ENCODE measurements around the gene LLGL2.

Gene LLGL2

DNA sequence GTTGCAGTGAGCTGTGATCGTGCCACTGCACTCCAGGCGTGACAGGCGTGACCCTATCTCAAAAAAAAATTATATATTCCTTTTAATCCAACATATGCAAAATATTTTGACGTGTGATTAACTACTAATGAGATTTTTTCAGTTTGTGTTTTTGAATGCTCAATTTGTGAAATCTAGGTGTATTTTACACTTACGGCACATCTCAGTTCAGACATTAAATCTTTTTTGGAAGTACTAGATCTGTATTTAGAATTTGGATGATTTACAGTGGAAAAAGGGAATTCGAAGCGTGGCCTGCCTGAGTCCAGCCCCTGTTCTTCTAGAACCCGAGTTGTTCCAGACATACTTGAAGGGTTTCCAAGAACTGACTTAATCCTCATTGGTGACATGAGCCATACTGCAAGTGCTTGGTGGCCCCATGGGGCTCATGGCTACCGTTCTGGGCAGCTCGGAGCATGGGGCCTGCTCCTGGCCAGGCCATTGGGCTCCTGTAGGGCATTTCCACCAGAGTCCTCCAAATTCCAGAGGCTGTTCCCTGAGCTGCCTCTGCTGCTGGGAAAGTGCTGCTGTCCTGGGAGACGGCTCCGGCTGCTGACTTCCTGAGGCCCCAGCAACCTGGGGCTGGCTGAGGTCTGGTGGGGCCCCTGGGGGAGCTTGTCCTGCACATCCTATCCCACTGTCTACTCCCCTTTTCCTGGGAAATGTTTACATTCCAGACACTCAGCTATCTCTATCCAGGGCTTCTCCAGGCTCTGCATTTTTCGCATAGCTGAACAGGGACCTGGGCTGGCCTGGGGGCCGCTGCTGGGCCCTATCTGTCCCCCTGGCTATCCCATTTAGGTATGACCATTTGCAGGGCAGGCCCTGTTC lies 27.2 kb downstream of the LLGL2 start:
- DNase-seq: no peak

DNA sequence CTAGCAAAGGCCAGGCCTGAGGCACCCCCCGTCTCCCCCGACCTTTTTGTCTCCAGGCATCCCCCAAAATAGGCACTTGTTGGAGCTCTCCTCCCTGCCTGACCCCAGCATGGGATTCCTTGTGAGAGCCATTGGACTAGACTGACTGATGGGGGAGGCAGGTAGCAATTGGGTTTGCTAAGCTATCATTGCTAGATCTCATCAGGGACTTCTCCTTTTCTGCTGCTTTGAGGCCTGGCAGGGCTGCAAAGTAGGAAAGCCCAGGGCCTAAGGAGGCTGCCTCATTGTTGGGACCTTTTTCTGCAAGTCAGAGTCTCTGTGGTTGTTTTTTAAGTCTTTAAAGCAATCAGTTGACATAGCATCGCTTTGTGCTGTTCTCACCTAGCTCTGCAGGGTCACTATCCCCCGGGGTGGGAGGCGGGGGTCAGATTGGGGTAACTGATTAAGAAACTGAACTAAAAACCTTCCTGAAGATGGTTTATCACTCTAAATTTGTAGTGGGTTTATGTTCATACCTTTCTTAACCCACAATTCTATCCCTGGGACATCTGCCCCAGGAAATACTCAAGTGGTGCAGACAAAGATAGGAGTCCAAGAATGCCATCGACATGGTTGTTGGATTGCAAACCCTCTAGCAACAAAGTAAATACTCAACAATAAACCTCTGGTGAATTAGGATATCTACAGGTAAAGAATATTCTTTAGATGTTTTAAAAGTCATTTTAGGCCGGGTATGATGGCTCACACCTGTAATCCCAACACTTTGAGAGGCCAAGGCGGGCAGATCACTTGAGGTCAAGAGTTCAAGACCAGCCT lies 28.0 kb downstream of the LLGL2 start:
- peak; percentile 36 for DNase-seq

DNA sequence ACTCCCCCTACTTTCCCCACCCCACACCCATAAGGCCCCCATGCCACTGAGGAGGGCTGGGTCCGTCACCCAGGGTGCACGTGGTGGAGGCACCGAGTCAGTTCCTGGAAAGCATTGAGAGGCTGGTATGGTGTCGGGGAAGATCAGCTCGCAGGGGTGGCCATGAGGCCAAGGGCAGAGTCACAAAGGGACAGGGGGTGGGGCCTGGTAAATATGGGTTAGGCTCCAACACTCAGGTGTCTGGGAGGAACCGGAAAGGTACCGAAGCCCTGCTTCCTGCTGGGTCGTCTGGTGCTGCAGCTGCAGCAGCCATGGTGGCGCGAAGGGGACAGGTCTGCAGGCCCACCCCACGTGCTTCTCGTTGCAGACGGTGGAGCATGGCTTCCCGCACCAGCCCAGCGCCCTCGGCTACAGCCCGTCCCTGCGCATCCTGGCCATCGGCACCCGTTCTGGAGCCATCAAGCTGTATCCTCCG lies 30.2 kb downstream of the LLGL2 start:
- DNase-seq: no peak

DNA sequence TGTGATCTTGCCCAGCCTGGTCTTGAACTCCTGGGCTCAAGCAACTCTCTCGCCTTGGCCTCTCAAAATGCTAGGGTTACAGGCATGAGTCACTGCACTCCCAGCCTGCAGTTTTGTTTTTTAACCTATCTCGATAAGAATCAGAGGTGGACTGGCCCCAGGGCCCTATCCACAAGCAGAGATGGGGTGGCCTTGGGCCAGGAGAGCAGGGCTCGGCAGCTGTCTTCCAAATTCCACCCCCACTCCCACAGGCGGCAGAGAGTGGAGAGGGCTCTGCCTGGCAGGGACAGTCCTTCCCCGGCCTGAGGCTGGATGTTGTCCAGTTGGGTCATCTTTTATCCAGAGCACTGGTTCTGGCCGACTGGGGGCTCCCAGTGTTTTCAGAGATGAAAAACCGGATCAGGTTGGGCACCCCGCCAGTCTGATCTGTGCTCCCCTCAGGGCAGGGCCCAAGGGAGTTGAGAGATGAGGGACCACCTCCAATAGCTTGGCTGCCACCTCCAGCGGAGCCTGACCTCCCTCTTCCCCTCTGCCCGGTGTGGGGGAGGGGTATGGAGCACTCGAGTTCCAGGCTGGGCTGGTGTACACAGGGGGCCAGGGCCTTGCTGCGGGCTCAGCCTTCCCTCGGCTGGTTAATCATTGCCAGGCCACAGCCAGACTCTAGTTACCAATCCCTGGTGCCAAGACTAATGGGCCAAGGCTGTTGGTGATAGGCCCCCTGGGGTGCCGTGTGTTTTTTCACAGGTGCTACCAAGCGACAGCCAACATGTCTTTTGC lies 31.8 kb downstream of the LLGL2 start:
- no peak for DNase-seq

DNA sequence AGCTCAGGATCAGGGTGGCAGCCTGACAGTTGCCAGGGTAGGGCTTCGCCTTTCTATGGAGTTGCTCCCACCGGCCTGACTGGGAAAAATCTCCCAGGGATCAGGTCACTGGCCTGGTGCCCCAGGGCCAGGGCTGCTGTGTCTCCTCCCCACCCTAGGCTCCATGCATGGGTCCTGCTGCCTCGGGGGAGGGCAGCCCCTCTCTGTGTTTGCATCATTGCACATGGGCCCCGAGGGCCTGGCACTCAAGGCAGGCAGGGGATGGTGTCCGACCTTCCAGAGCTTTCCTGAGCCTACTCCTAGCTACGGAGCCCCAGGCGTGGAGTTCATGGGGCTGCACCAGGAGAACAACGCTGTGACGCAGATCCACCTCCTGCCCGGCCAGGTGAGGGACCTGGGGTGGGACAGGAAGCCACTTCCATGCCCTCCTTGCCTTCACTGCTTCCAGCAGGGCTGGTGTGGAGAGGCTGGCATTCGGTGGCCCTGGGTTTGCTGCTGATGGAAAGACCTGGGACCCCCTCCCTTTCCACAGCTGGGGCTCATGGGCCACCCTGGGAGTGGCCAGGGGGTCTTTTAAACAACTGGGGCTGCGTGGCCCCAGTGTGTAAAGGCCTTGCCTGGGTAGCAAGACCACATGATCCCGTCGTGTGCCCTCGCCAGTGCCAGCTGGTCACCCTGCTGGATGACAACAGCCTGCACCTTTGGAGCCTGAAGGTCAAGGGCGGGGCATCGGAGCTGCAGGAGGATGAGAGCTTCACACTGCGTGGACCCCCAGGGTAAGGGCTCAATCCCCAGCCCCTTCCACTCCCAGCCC lies 32.6 kb downstream of the LLGL2 start:
- DNase-seq: no peak

DNA sequence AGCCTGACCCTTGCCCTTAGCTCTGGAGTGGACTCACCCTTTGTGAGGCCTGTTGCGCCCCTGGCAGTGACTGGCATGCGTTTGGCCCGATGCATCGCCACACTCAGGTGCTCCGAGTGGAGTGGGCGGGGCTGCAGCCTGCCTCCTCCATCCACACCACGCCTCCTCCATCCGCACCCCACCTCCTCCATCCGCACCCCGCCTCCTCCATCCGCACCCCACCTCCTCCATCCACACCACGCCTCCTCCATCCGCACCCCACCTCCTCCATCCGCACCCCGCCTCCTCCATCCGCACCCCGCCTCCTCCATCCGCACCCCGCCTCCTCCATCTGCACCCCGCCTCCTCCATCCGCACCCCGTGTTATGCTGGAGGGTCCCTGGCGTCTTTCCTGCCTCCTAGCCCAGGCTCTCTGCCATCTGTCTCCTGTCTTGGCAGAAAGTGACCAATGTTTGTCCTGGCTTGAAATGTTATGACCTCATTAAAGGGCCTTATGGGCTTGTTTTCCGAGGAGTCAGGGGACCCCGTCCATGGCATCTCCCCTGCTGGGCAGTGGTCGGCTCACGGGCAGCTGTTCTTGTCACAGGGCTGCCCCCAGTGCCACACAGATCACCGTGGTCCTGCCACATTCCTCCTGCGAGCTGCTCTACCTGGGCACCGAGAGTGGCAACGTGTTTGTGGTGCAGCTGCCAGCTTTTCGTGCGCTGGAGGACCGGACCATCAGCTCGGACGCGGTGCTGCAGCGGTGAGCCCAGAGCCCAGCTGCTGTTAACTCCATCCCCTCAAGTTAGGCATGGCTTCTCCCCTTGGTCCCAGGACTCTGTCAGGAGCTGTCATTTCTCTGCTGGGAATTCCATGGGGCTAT lies 33.4 kb downstream of the LLGL2 start:
- no peak for DNase-seq

DNA sequence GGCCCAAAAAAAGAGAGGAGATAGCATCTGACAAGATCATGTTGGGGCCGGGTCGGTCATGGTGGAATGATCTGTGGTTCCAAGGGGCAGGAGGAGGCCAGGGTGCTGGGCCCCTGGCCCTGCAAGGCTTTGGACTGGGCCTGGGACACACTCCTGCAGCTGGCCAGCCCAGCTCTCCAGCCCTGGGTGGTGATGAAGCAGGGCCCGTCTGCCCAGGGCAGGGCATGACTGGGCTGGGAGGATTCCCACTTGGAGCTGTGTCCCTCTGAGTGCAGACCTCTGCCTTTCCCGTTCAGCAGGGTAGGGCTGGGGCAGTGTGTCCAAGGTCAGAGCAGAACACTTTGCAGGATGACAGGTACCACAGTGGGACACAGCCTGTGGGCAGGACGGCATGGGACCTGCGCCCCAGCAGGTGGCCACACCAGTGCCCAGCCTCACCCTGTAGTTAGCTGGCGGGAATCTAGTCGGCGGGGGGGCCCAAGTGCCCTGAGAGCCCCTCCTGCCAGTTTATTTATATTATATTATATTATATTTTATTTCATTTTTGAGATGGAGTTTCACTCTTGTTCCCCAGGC lies 34.5 kb downstream of the LLGL2 start:
- DNase-seq: no peak

DNA sequence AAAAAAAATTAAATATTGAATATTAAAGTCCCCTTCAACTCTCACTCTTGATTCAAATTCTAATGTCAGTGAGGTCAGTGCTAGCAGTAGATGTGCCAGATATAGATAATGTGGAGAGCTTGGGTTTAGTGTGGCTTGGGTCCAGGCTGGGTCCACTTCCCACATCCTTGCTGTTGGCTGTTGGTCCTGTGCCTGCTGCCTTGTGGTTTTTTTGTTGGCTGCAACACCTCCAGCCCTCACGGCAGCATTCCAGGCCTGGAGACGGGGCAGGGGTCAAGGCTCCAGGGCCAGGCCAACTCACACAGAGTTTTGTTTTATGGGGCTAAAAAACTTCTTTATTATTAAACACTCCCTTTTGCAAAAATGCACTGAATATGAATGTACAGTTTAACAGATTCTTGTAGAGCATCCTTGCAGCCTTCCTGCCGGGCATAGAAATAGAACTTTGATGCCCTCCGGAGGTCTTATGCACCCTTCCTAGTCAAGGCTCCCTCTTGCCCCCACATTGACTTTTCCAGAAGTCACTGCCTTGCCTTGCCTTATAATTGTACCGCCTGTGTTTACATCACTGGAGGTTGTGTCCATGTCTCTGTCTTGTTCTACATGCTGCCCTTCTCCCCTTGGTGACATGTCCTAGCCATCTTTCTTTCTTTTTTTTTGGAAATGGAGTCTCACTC lies 36.6 kb downstream of the LLGL2 start:
- DNase-seq: no peak

DNA sequence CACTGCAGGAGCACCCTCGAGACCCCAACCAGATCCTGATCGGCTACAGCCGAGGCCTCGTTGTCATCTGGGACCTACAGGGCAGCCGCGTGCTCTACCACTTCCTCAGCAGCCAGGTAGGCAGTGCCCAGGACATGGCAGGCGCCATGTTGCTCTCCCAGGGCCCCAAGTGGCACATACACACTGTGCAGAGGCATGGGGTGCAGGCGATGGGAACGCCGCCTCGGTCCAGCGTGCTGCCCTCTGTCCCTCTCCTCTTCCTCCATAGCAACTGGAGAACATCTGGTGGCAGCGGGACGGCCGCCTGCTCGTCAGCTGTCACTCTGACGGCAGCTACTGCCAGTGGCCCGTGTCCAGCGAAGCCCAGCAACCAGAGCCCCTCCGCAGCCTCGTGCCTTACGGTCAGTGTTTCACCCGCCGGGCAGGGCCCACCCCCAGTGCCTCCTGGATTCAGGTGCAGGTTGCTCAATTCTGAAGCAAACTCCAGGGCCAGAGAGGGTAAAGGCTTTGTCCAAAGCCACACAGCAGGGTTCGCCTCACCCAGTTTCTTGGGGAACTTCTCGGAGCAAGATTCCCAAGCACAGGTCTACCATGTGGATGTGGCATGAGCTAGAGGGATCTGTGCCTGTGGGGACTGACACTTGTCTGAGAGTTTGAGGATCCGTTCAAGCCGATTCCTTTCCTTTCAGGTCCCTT lies 37.7 kb downstream of the LLGL2 start:
- DNase-seq: no peak

DNA sequence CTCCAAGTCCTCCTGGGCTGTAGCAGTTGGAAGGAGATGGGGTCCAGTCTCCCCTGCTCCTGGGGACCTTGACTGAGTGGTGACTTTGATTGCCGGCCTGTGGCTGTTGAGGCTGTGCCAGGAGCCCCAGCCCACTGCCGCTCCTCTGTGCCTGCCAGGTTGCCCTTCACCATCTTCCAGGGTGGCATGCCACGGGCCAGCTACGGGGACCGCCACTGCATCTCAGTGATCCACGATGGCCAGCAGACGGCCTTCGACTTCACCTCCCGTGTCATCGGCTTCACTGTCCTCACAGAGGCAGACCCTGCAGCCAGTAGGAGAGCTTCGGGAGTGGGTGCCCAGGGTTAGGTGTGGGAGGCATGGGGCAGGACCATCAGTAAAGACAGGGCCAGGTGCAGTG lies 38.7 kb downstream of the LLGL2 start:
- DNase-seq: no peak

DNA sequence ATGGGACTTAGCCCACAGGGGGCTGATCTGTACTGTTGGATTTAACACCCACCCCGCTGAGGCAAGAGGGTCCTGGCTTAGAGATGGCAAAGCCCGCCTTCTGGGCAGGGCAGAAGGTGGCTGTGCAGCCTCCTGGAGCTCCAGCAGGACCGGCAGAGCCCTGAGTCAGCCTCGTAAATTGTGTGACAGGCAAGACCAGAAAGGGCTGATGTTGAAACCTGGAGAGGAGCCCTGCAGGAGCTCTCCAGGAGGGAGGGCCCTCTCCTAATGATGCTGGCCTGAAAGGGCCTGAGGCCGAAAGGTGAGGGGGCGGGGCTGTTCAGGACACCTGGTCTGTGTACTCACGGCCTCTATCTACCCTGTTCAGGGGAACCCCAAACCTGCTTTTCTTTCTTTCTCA lies 39.6 kb downstream of the LLGL2 start:
- no peak for DNase-seq

DNA sequence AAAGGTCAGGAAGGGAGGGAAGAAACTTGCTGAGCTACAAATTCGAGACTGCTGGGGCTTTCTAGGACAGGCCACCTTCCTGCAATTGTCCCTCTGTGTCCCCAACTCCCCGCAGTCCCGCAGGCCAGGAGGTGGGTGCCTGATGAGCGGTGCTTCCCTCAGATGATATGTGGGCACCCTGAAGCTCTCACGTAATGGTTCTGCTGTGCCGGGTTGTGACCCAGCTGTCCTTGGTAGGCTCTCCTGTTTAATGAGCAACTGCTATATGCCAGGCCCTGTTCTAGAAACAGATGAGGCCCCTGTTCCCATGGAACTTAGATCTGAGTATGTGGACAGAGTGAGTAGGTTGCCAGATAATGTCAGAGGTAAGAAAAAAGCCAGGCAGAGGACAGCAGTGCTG lies 40.1 kb downstream of the LLGL2 start:
- DNase-seq: no peak

DNA sequence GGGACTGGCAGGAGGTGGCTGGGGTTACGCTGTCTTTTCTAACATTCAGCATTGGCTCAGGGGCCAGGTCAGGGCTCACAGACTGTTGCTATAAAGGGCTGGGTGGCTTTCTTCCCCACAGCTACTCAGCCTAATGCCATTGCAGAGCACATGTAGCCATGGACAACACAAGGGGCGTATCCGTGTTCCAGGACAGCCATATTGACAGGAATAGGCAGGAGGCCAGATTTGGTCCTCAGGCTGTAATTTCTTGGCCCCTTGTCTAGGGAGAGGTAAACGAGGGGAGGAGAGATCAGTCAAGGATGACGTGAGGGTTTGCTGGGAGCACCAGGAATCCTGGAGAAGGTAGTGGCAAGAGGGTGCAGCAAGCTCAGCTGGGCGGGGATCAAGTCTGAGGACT lies 40.9 kb downstream of the LLGL2 start:
- DNase-seq: no peak

DNA sequence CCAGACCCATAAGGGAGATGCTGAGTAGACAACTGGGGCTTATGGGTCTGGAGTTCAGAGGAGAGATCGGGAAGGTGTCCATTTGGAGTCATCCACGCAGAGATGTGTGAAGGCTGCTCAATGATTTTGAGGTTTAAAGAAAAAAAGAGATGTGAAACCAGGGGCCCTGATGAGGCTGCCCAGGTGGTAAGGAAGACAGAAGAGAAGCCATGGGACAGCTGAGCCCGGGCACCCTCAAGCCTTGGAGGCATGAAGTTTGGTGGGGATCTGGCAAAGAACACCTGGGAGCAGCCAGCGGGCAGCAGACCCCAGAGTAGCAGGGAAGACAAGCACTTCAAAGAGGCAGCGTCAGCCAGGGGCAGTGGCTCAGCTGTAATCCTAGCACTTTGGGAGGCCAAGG lies 41.3 kb downstream of the LLGL2 start:
- no peak for DNase-seq

DNA sequence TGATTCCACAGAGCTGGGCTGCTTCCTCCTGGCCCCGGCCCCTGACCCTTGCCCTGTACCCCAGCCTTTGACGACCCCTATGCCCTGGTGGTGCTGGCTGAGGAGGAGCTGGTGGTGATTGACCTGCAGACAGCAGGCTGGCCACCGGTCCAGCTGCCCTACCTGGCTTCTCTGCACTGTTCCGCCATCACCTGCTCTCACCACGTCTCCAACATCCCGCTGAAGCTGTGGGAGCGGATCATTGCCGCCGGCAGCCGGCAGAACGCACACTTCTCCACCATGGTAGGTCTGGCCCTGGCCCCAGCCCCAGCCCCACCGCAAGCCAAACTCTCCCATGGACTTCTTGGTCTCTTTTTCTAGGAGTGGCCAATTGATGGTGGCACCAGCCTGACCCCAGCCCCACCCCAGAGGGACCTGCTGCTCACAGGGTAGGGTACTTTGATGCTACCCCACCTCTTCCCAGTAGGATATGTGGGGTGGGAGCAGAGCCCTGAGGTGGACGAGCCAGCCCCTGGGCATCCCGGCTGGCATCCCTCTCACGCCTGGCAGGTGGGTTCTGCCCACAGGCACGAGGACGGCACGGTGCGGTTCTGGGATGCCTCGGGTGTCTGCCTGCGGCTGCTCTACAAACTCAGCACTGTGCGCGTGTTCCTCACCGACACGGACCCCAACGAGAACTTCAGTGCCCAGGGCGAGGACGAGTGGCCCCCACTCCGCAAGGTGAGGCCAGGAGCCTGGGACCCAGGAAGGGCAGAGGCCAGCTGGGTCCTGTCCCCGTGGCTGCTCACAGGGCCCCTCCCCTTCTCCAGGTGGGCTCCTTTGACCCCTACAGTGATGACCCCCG lies 43.1 kb downstream of the LLGL2 start:
- DNase-seq: no peak

DNA sequence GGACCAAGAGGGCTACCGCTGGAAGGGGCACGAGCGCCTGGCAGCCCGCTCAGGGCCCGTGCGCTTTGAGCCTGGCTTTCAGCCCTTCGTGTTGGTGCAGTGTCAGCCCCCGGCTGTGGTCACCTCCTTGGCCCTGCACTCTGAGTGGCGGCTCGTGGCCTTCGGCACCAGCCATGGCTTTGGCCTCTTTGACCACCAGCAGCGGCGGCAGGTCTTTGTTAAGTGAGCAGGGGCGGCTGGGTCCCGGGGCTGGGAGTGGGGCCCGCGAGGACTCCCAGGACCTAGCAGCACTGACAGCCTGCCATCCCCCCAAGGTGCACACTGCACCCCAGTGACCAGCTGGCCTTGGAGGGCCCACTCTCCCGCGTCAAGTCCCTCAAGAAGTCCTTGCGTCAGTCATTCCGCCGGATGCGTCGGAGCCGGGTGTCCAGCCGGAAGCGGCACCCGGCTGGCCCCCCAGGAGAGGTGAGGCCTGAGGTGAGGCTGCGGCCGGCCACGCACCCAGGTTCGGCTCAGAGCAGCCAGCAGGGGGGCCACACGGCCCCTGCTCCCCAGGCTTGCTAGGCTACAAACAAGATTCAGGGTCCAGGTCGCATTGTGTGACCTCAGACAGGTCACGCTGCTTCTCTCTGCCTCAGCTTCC lies 44.7 kb downstream of the LLGL2 start:
- DNase-seq: no peak

DNA sequence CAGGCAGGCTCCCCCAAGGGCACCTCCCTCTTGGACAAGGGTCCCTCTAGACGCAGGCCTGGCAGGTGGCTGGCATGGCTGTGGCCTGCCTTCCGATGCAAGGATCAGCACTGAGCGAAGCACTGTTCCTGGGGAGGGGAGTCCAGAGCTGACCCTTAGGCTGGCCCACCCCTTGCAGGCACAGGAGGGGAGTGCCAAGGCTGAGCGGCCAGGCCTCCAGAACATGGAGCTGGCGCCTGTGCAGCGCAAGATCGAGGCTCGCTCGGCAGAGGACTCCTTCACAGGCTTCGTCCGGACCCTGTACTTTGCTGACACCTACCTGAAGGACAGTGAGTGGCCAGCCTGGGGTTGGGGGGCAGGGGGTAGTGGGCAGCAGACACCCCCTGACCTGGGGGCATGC lies 45.3 kb downstream of the LLGL2 start:
- no peak for DNase-seq

DNA sequence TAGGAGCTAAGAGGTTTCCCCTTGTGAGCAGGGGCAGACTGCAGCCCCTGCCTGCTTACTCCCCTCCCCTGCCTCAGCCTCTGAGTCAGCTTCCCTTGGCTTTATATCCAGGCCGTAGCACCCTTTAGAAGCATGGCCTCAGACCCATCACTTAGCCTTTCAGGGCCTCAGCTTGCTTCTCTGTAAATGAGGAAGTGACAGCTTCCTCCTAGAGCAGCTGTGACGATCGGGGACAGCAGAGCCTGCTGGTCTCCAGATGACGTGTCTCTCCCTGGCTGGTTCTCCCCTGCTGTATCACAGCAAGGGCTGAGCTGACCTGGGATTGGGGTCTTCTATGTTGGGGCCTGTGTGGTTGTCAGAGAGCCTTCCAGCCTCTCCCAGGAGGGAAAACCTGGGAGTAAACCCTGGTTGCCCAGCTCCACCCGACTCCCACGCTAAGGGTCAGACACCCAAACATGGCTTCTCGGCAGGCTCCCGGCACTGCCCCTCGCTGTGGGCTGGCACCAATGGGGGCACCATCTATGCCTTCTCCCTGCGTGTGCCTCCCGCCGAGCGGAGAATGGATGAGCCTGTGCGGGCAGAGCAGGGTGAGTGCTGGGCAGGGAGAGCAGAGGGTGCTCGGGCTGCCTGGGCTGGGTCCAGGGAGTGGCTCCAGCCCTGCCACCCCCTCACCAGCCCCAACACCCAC lies 45.8 kb downstream of the LLGL2 start:
- peak; percentile 81 for DNase-seq
